ENCODE measurements around the gene SIN3A. TPM values are rescaled to one million over a fixed set of nuclear protein-coding genes. Genes with fewer than 3 reads are reported as not detected.

Gene SIN3A
- total and polyA plus RNA-seq, 2 donors (not counting 1 experiment from before 2014, with no cell fraction given), result 32.0 to 153 TPM

GRCh38 chr15:75455424-75455981 lies 4.0 kb upstream of the SIN3A start:
- CTCF ChIA-PET, result interaction anchor here (0.6 to 6.5 kb wide), 7 partner anchors 11 to 191 kb away, joined by 3 to 51 read pairs (median 5); partner anchors contain the start of genes MAN2C1, NEIL1 and PTPN9
- Histone ChIP-seq H3K79me2 (ENCODE audit: control insufficient read depth, insufficient read depth, low read length) (peaks cover 2% of the 10 kb centered on the region), H2AFZ (ENCODE audit: insufficient read depth, low read depth, low read length, poor library complexity, severe bottlenecking) (peak overlapping the region; percentile 92), H3K4me3 (ENCODE audit: control extremely low read depth in 1 of 5, extremely low read depth in 1 of 5, insufficient read depth in 1 of 5, low read depth in 2 of 5, low read length in 4 of 5) (peak overlapping the region; percentile 75 to 99 (median 97)), H4K20me1 (ENCODE audit: control insufficient read depth, insufficient read depth, low read length, poor library complexity, severe bottlenecking) (peaks cover 6% of the 10 kb centered on the region), H3K9me3 (ENCODE audit: control extremely low read depth in 1 of 3, control insufficient read depth in 2 of 3, insufficient read depth in 1 of 3, low read length in 2 of 3) (no peaks in the 10 kb centered on the region), H3K36me3 (replicated peaks in 1 of 2; ENCODE audit: control extremely low read depth in 1 of 2, control insufficient read depth in 1 of 2, extremely low read depth in 1 of 2, insufficient read depth in 2 of 2, low read length in 1 of 2) (no peaks in the 10 kb centered on the region), H3K4me1 (ENCODE audit: control insufficient read depth in 2 of 2, insufficient read depth in 2 of 2, low read length in 2 of 2) (peaks cover 9 to 25% of the 10 kb centered on the region in 2 donors), H3K9ac (ENCODE audit: low read length) (peak overlapping the region; percentile 96), H3K4me2 (replicated peaks; ENCODE audit: low read depth, low read length, poor library complexity, severe bottlenecking) (peak overlapping the region; percentile 91), H3K27ac (ENCODE audit: low read length in 2 of 2) (peak overlapping the region; percentile 90 to 95), H3K27me3 (replicated peaks in 1 of 4; ENCODE audit: control extremely low read depth in 1 of 4, control insufficient read depth in 3 of 4, insufficient read depth in 4 of 4, low read length in 3 of 4) (no peaks in the 10 kb centered on the region)
- TF ChIP-seq CTCF (IDR thresholded peaks at IDR 0.05) (no peak), EZH2 (IDR thresholded peaks at IDR 0.05; ENCODE audit: borderline replicate concordance, insufficient read depth, low read depth, low read length, poor library complexity, severe bottlenecking) (no peak)
- DNase-seq, result peak; percentile 91
- Mint-ChIP-seq H3K27ac (peak overlapping the region; percentile 94), H3K9me3 (ENCODE audit: insufficient read depth) (no peaks in the 10 kb centered on the region), H3K4me1 (peaks cover 27% of the 10 kb centered on the region), H3K27me3 (no peaks in the 10 kb centered on the region), H3K4me3 (peak overlapping the region; percentile 93)
- intact Hi-C loops (cut with micrococcal nuclease), result loop anchor here (2.0 to 10.0 kb wide), 2 partner anchors 123 to 251 kb away; partner anchors contain the start of genes C15orf39 and PTPN9
- WGBS (ENCODE audit: insufficient coverage), result under 1% methylated on average over 40 of the region's 48 CpGs
- peak; percentile 6 for ATAC-seq (ENCODE audit: low read depth)
- POLR2A ChIA-PET, result interaction anchor here (0.5 to 6.4 kb wide), 8 partner anchors 10 to 679 kb away, joined by 3 to 62 read pairs (median 7); partner anchors contain the start of genes IMP3, MAN2C1, PTPN9 and SNUPN
